GM21576 (cell line): ENCODE results near the gene COL4A2.
"Not testable (repeated sequence)": the region's sequence is repeated elsewhere in the genome, so short reads cannot be mapped to it uniquely, and the experiment has no call there.

Experiments used
- ATAC-seq: cut with Tn5 transposase; IDR thresholded peaks from one replicate; pipeline ENCODE4 v1.9.1; 2021; ENCODE audit warnings: mild to moderate bottlenecking, moderate library complexity; ENCODE audit not compliant: unreplicated experiment

The COL4A2 gene

GRCh38 chr13:110374431-110375370 is 67.6 kb downstream of the COL4A2 start:
- ATAC-seq: no peak

GRCh38 chr13:110376120-110376519 is 69.0 kb downstream of the COL4A2 start:
- ATAC-seq: no peak

- ATAC-seq: no peak
Measured at GRCh38 chr13:110377178-110377825, 70.2 kb downstream of the COL4A2 start.

- no peak for ATAC-seq
Measured at GRCh38 chr13:110377826-110378201, 70.7 kb downstream of the COL4A2 start.

GRCh38 chr13:110379358-110379757 is 72.3 kb downstream of the COL4A2 start:
- ATAC-seq: no peak

- no peak for ATAC-seq
Measured at GRCh38 chr13:110379905-110380341, 72.8 kb downstream of the COL4A2 start.

- ATAC-seq: no peak
Measured at GRCh38 chr13:110380359-110381028, 73.4 kb downstream of the COL4A2 start.

- ATAC-seq: no peak
Measured at GRCh38 chr13:110381029-110381360, 73.9 kb downstream of the COL4A2 start.

GRCh38 chr13:110382229-110382628 is 75.1 kb downstream of the COL4A2 start:
- no peak for ATAC-seq

GRCh38 chr13:110382830-110383229 is 75.7 kb downstream of the COL4A2 start:
- no peak for ATAC-seq

- ATAC-seq: peak; percentile 88
Measured at GRCh38 chr13:110387451-110388107, 80.5 kb downstream of the COL4A2 start.

- no peak for ATAC-seq
Measured at GRCh38 chr13:110388108-110388943, 81.2 kb downstream of the COL4A2 start.

GRCh38 chr13:110390567-110390966 is 83.5 kb downstream of the COL4A2 start:
- ATAC-seq: no peak

- ATAC-seq: no peak
Measured at GRCh38 chr13:110391273-110391672, 84.2 kb downstream of the COL4A2 start.

GRCh38 chr13:110392510-110393240 is 85.6 kb downstream of the COL4A2 start:
- ATAC-seq: no peak

GRCh38 chr13:110393761-110394160 is 86.7 kb downstream of the COL4A2 start:
- no peak for ATAC-seq

- no peak for ATAC-seq
Measured at GRCh38 chr13:110394371-110394841, 87.3 kb downstream of the COL4A2 start.

- ATAC-seq: not testable (repeated sequence)
Measured at GRCh38 chr13:110395616-110396015, 88.5 kb downstream of the COL4A2 start.

GRCh38 chr13:110396476-110396875 is 89.4 kb downstream of the COL4A2 start:
- no peak for ATAC-seq
